Choroid plexus epithelial cell (primary cell): Measurements from ENCODE around the gene ZMYM3.
A peak's percentile ranks its signal among the peaks of the same experiment; 100 is the strongest.
"Not testable (repeated sequence)": the region's sequence is repeated elsewhere in the genome, so short reads cannot be mapped to it uniquely, and the experiment has no call there.

Experiments
- DNase-seq: peaks from one replicate; pipeline ENCODE4 v3.0.0-alpha.2; 2010; ENCODE audit warnings: low read depth
- H3K4me3 ChIP-seq: 2 replicates; pipeline ENCODE4 v1.5.1; 2011; ENCODE audit warnings: low read depth, mild to moderate bottlenecking, control low read depth, low read length, moderate library complexity
- CTCF ChIP-seq: conservative IDR thresholded peaks from 2 replicates; pipeline ENCODE4 v1.5.1; 2011; ENCODE audit warnings: low read depth, mild to moderate bottlenecking, control low read depth, inconsistent platforms, low read length, moderate library complexity

Gene ZMYM3

GRCh38 chrX:71254092-71254963, at the start of gene ZMYM3:
TSS of gene ZMYM3 (minus strand) at chrX:71254140. CDS start at chrX:71253255, 885 bp downstream.
- peak within 1 kb of the TSS; percentile 79 for H3K4me3 ChIP-seq
- TF ChIP-seq CTCF: no peak
- peak; percentile 86 for DNase-seq

- no peak for TF ChIP-seq CTCF
- DNase-seq: no peak
- no peak overlapping the region for H3K4me3 ChIP-seq
Observed at GRCh38 chrX:71302461-71303213, 48.7 kb upstream of the ZMYM3 start.

GRCh38 chrX:71301195-71301924, 47.4 kb upstream of the ZMYM3 start, which contains the start of gene ITGB1BP2:
TSS of gene ITGB1BP2 (plus strand) at chrX:71301750. CDS start at chrX:71301807, 57 bp downstream.
- no peak for TF ChIP-seq CTCF
- H3K4me3 ChIP-seq: no peak within 1 kb of the TSS
- peak; percentile 56 for DNase-seq

- DNase-seq, H3K4me3 ChIP-seq: not testable (repeated sequence)
Observed at GRCh38 chrX:71300495-71300894, 46.6 kb upstream of the ZMYM3 start.

- not testable (repeated sequence) for H3K4me3 ChIP-seq, DNase-seq
Observed at GRCh38 chrX:71300064-71300463, 46.1 kb upstream of the ZMYM3 start.

GRCh38 chrX:71298119-71298518, 44.2 kb upstream of the ZMYM3 start:
- H3K4me3 ChIP-seq: no peak overlapping the region
- peak; percentile 61 for DNase-seq
- TF ChIP-seq CTCF: no peak

GRCh38 chrX:71296806-71297205, 42.9 kb upstream of the ZMYM3 start:
- no peak overlapping the region for H3K4me3 ChIP-seq
- no peak for DNase-seq
- TF ChIP-seq CTCF: no peak
